ENCODE data around the gene JPH2.

The JPH2 gene

GRCh38 chr20:44231193-44231592, 44.2 kb upstream of the JPH2 start:
- H3K27ac Mint-ChIP-seq: no peak overlapping the region
- H3K27me3 Mint-ChIP-seq (ENCODE audit: low read depth, poor library complexity): no peaks in the 10 kb centered on the region
- peaks cover 14% of the 10 kb centered on the region for H3K4me1 Mint-ChIP-seq
- H3K9me3 Mint-ChIP-seq: no peaks in the 10 kb centered on the region
- H3K36me3 Mint-ChIP-seq (ENCODE audit: low read depth): no peaks in the 10 kb centered on the region
- TF ChIP-seq CTCF (IDR thresholded peaks at IDR 0.05): no peak
- no peak for DNase-seq
- no peak overlapping the region for H3K4me3 Mint-ChIP-seq

- H3K36me3 Mint-ChIP-seq (ENCODE audit: low read depth): no peaks in the 10 kb centered on the region
- peaks cover 5% of the 10 kb centered on the region for H3K27me3 Mint-ChIP-seq (ENCODE audit: low read depth, poor library complexity)
- no peaks in the 10 kb centered on the region for H3K9me3 Mint-ChIP-seq
- DNase-seq: no peak
- H3K4me1 Mint-ChIP-seq: peaks cover 14% of the 10 kb centered on the region
- no peak overlapping the region for H3K27ac Mint-ChIP-seq
- no peak overlapping the region for H3K4me3 Mint-ChIP-seq
- no peak for TF ChIP-seq CTCF (IDR thresholded peaks at IDR 0.05)
Observed at GRCh38 chr20:44228465-44229258, 41.7 kb upstream of the JPH2 start.

- no peak overlapping the region for H3K27ac Mint-ChIP-seq
- H3K4me1 Mint-ChIP-seq: peaks cover 7% of the 10 kb centered on the region
- peaks cover 9% of the 10 kb centered on the region for H3K27me3 Mint-ChIP-seq (ENCODE audit: low read depth, poor library complexity)
- no peaks in the 10 kb centered on the region for H3K9me3 Mint-ChIP-seq
- DNase-seq: no peak
- no peak overlapping the region for H3K4me3 Mint-ChIP-seq
- H3K36me3 Mint-ChIP-seq (ENCODE audit: low read depth): no peaks in the 10 kb centered on the region
- no peak for TF ChIP-seq CTCF (IDR thresholded peaks at IDR 0.05)
Observed at GRCh38 chr20:44224637-44225036, 37.6 kb upstream of the JPH2 start.

GRCh38 chr20:44223721-44224120, 36.7 kb upstream of the JPH2 start:
- H3K9me3 Mint-ChIP-seq: no peaks in the 10 kb centered on the region
- DNase-seq: no peak
- no peaks in the 10 kb centered on the region for H3K36me3 Mint-ChIP-seq (ENCODE audit: low read depth)
- peaks cover 9% of the 10 kb centered on the region for H3K27me3 Mint-ChIP-seq (ENCODE audit: low read depth, poor library complexity)
- peaks cover 16% of the 10 kb centered on the region for H3K4me1 Mint-ChIP-seq
- no peak for TF ChIP-seq CTCF (IDR thresholded peaks at IDR 0.05)
- no peak overlapping the region for H3K27ac Mint-ChIP-seq
- H3K4me3 Mint-ChIP-seq: no peak overlapping the region

- no peak overlapping the region for H3K27ac Mint-ChIP-seq
- no peak for TF ChIP-seq CTCF (IDR thresholded peaks at IDR 0.05)
- no peak overlapping the region for H3K4me3 Mint-ChIP-seq
- peaks cover 9% of the 10 kb centered on the region for H3K27me3 Mint-ChIP-seq (ENCODE audit: low read depth, poor library complexity)
- H3K9me3 Mint-ChIP-seq: no peaks in the 10 kb centered on the region
- H3K4me1 Mint-ChIP-seq: peaks cover 12% of the 10 kb centered on the region
- no peaks in the 10 kb centered on the region for H3K36me3 Mint-ChIP-seq (ENCODE audit: low read depth)
- no peak for DNase-seq
Observed at GRCh38 chr20:44222633-44223368, 35.8 kb upstream of the JPH2 start.

Data from nephron progenitor cell (in vitro differentiated cells).